Measurements from ENCODE around the gene PCDH9.
"Not testable (repeated sequence)": the region's sequence is repeated elsewhere in the genome, so short reads cannot be mapped to it uniquely, and the experiment has no call there.

Gene PCDH9

GRCh38 chr13:66312312-66313087 lies 917.6 kb downstream of the PCDH9 start:
- DNase-seq, result no peak

- peak; percentile 43 for DNase-seq
Observed at GRCh38 chr13:66305961-66306617, 924.0 kb downstream of the PCDH9 start.

GRCh38 chr13:66301482-66301881 lies 928.7 kb downstream of the PCDH9 start:
- no peak for DNase-seq

- no peak for DNase-seq
Observed at GRCh38 chr13:66301006-66301405, 929.1 kb downstream of the PCDH9 start.

GRCh38 chr13:66296875-66297274 lies 933.3 kb downstream of the PCDH9 start:
- DNase-seq, result no peak

GRCh38 chr13:66296328-66296727 lies 933.8 kb downstream of the PCDH9 start:
- DNase-seq, result no peak

GRCh38 chr13:66286806-66287205 lies 943.3 kb downstream of the PCDH9 start:
- DNase-seq, result not testable (repeated sequence)

- DNase-seq, result no peak
Observed at GRCh38 chr13:66275416-66275815, 954.7 kb downstream of the PCDH9 start.

GRCh38 chr13:66273011-66273410 lies 957.1 kb downstream of the PCDH9 start:
- no peak for DNase-seq

- no peak for DNase-seq
Observed at GRCh38 chr13:66266761-66267160, 963.4 kb downstream of the PCDH9 start.

GRCh38 chr13:66266348-66266747 lies 963.8 kb downstream of the PCDH9 start:
- no peak for DNase-seq

- DNase-seq, result no peak
Observed at GRCh38 chr13:66265371-66265770, 964.8 kb downstream of the PCDH9 start.

GRCh38 chr13:66264971-66265370 lies 965.2 kb downstream of the PCDH9 start:
- no peak for DNase-seq

GRCh38 chr13:66262330-66262729 lies 967.8 kb downstream of the PCDH9 start:
- no peak for DNase-seq

GRCh38 chr13:66259426-66259825 lies 970.7 kb downstream of the PCDH9 start:
- not testable (repeated sequence) for DNase-seq
